HFFc6 (cell line): Measurements from ENCODE around the gene ZNF83. TPM values are rescaled to one million over a fixed set of nuclear protein-coding genes. Genes with fewer than 3 reads are reported as not detected.

Experiments used
- DNase-seq: peaks from one replicate; pipeline ENCODE4 v3.0.0-alpha.2; 2018
- H3K27ac Mint-ChIP-seq: 2 replicates; pipeline ENCODE4 v1.8.0; 2020; ENCODE audit warnings: mild to moderate bottlenecking, mixed read lengths
- H3K27me3 Mint-ChIP-seq: 2 replicates; pipeline ENCODE4 v1.8.0; 2021; ENCODE audit warnings: mild to moderate bottlenecking, moderate library complexity, mixed read lengths; ENCODE audit not compliant: insufficient read depth
- H3K36me3 Mint-ChIP-seq: 2 replicates; pipeline ENCODE4 v1.8.0; 2021; ENCODE audit warnings: low read depth, mixed read lengths
- H3K4me1 Mint-ChIP-seq: 2 replicates; pipeline ENCODE4 v1.8.0; 2020; ENCODE audit warnings: low read depth, mixed read lengths
- H3K4me3 Mint-ChIP-seq: 2 replicates; pipeline ENCODE4 v1.8.0; 2020; ENCODE audit warnings: mild to moderate bottlenecking, moderate library complexity, mixed read lengths
- H3K9me3 Mint-ChIP-seq: 2 replicates; pipeline ENCODE4 v1.8.0; 2020; ENCODE audit warnings: mild to moderate bottlenecking, mixed read lengths
- total RNA-seq, 6 experiments: library from RNA; stranded (reverse); fragmentation: NEBNext Ultra II Directional; extraction: Animal tissue kit (Norgen Biotek cat#: 25700); gene quantifications; 2 replicates in 1 of 6; 3 replicates in 5 of 6; pipeline ENCODE4 v1.2.3, GENCODE V29; 2021
- TF ChIP-seq, protein P1 (sequence below): fragments of 200-600 bp; sonication (generic); IDR thresholded peaks from 2 replicates; pipeline ENCODE4 v1.5.0; 2021; ENCODE audit warnings: antibody characterized with exemption, mild to moderate bottlenecking

Gene ZNF83
- total RNA-seq, 6 experiments from 2014 or later = 22.8 to 31.1 (median 26.0) TPM

DNA sequence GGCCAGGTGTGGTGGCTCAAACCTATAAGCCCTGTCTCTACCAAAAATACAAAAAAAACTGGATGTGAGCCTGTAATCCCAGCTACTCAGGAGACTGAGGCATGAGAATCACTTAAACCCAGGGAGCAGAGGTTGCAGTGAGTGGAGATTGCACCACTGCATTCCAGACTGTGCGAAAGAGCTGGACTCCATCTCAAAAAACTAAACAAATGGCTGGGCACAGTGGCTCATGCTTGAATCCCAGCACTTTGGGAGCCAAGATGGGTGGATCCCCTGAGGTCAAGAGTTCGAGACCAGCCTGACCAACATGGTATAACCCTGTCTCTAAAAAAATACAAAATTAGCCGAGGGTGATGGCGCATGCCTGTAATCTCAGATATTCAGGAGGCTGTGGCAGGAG is 34.9 kb upstream of the ZNF83 start:
- H3K9me3 Mint-ChIP-seq = peaks cover 13% of the 10 kb centered on the region; the same call in 1 of the 2 replicates
- H3K4me3 Mint-ChIP-seq = no peak overlapping the region
- no peak overlapping the region for H3K27ac Mint-ChIP-seq
- TF ChIP-seq, protein P1, sequence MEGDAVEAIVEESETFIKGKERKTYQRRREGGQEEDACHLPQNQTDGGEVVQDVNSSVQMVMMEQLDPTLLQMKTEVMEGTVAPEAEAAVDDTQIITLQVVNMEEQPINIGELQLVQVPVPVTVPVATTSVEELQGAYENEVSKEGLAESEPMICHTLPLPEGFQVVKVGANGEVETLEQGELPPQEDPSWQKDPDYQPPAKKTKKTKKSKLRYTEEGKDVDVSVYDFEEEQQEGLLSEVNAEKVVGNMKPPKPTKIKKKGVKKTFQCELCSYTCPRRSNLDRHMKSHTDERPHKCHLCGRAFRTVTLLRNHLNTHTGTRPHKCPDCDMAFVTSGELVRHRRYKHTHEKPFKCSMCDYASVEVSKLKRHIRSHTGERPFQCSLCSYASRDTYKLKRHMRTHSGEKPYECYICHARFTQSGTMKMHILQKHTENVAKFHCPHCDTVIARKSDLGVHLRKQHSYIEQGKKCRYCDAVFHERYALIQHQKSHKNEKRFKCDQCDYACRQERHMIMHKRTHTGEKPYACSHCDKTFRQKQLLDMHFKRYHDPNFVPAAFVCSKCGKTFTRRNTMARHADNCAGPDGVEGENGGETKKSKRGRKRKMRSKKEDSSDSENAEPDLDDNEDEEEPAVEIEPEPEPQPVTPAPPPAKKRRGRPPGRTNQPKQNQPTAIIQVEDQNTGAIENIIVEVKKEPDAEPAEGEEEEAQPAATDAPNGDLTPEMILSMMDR = no peak
- no peaks in the 10 kb centered on the region for H3K27me3 Mint-ChIP-seq
- peaks cover 49% of the 10 kb centered on the region for H3K36me3 Mint-ChIP-seq
- peaks cover 9% of the 10 kb centered on the region; the same call in 1 of the 2 replicates for H3K4me1 Mint-ChIP-seq
- no peak for DNase-seq

DNA sequence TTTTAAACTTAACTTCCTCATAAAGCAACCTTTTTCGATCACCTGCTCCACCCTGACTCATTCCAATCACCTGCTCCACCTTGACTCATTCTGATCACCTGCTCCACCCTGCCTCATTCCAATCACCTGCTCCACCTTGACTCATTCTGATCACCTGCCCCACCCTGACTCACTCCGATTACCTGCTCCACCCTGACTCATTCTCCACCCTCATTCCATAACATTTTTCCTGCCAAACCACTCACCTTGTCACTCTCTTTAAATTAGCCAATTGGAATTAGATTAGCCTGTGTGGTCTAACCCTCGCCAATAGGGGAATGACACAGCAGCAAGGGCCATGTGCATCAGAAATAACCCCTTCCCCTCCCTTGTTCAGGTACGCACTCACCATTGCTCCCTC is 31.9 kb upstream of the ZNF83 start:
- H3K27ac Mint-ChIP-seq = no peak overlapping the region
- peaks cover 51% of the 10 kb centered on the region for H3K36me3 Mint-ChIP-seq
- no peak overlapping the region for H3K4me3 Mint-ChIP-seq
- H3K9me3 Mint-ChIP-seq = no peaks in the 10 kb centered on the region
- TF ChIP-seq, protein P1 = no peak
- H3K4me1 Mint-ChIP-seq = peaks cover 15% of the 10 kb centered on the region
- DNase-seq = no peak
- H3K27me3 Mint-ChIP-seq = no peaks in the 10 kb centered on the region

DNA sequence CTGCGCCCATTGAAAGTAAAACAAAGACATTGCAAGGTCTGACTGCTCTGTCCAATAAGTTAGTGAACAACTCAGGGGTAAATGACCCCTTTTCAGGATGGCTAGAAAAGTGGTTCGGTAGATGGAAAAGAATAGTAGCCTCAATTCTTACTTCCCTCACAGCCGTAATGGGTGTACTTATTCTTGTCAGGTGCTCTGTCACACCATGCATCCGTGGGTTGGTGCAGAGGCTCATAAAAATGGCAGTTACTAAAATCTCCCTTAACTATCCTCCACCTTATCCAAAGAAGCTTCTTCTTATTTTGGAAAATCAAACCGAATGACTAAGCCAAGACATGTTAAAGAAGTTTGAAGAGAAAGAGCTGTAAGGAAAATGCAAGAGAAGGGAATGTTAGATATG is 31.4 kb upstream of the ZNF83 start:
- Mint-ChIP-seq H3K9me3 (no peaks in the 10 kb centered on the region), H3K36me3 (peaks cover 46% of the 10 kb centered on the region), H3K4me1 (peaks cover 14% of the 10 kb centered on the region), H3K27me3 (no peaks in the 10 kb centered on the region), H3K4me3 (no peak overlapping the region), H3K27ac (no peak overlapping the region)
- TF ChIP-seq, protein P1 = no peak
- no peak for DNase-seq

DNA sequence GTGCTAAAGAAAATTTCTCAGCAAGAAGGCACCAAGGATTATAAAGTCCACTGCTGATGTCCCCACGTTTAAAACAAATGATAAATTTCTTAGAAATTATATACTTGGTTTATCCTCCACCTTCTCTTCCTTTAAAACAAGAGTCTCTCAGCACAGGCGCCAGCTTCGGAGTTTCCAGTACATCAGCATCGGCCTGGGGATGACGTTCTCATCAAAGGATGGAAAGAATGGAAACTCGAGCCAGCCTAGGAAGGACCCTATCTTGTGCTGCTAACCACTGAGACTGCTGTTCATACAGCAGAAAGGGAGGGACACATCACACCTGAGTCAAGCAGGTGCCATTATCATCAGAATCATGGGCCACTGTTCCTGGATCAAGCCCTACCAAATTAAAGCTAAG is 29.8 kb upstream of the ZNF83 start:
- TF ChIP-seq, protein P1 = no peak
- no peaks in the 10 kb centered on the region for H3K27me3 Mint-ChIP-seq
- H3K9me3 Mint-ChIP-seq = no peaks in the 10 kb centered on the region
- H3K27ac Mint-ChIP-seq = no peak overlapping the region
- H3K4me1 Mint-ChIP-seq = peaks cover 20% of the 10 kb centered on the region
- no peak for DNase-seq
- H3K4me3 Mint-ChIP-seq = no peak overlapping the region
- peaks cover 42% of the 10 kb centered on the region for H3K36me3 Mint-ChIP-seq

DNA sequence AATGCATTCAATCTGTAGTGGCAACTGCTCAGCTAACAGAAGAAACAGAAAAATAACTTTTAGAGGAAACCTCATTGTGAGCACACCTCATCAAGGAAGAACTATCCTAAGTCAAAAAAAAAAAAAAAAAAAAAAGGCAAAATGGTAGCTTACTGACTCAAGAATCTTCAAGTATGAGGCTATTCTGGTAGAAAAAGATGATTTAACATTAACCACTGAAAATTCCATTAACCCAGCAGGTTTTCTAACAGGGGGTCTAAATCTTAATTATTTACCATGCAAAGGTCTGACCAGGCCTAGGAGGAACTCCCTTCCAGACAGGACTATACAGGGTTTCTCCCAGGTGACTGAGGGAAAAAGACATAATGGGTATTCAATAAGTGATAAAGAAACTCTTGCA is 28.4 kb upstream of the ZNF83 start:
- Mint-ChIP-seq H3K27ac (no peak overlapping the region), H3K4me3 (no peak overlapping the region)
- no peak for DNase-seq

More for the DNA sequence above, 28.4 kb upstream of the ZNF83 start:
- Mint-ChIP-seq H3K4me1 (peaks cover 35% of the 10 kb centered on the region), H3K36me3 (peaks cover 53% of the 10 kb centered on the region), H3K27me3 (no peaks in the 10 kb centered on the region), H3K9me3 (no peaks in the 10 kb centered on the region)
- TF ChIP-seq, protein P1 = no peak
